HG03439 (cell line): ENCODE results near the gene BCAP31.
"Not testable (repeated sequence)": the region's sequence is repeated elsewhere in the genome, so short reads cannot be mapped to it uniquely, and the experiment has no call there.

Experiments
- ATAC-seq: cut with Tn5 transposase; IDR thresholded peaks from one replicate; pipeline ENCODE4 v1.9.1; 2021; ENCODE audit warnings: mild to moderate bottlenecking, moderate library complexity; ENCODE audit not compliant: unreplicated experiment

Gene BCAP31

DNA sequence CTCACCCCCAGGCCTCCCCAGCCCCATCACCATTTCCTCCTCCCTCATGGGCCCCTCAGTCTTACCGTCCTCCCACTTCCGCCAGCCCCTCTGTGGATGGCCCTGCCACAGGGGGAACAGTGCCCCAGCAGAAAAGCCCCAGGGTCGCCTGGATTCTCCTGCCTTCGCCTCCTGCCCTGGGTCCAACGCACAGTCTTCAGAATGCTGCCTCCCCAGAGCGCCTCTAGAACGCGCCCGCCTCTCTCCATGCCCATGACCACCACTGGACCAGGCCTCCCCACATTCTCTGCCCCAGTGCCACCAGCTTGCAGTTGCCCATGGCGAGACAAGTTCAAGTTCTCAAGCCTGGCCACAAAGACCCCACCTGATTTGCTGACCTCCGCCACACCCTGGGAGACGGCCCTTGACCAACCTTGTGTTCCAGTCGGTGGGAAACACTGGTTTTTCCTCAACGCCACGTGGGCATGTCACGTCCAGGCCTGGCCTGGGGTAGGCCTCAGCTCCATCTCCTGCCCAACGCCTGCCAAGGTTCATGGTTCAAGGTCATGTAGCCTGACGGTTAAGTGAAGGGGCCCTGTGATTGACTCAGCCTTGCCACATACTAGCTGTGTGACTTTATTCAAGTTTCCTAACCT lies 39.2 kb upstream of the BCAP31 start:
- ATAC-seq = no peak

DNA sequence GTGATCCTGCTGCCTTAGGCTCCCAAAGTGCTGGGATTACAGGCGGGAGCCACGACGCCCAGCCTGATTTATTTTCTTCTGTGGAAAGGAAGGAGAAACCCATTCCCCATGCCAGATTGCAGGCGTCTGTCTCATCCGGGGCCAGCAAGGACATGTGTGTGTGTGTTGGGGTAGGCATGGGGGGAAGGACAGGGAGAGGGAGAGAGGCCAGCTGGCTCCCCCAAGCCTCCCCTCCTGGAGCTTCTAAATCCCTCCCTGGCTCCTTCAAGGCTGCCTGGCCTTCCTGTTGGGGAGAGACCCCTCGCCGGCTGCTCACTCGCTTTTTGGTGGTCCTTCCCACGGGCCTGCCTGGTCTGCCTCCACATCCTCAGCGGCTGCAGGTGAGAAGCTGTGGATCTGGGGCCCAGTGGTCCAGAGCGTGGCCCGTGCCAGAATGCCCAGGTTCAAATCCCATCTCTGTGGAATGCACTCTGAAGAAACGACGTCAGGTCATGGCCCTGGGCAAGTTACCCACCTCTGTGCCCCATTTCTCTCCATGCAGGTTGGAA lies 38.5 kb upstream of the BCAP31 start:
- ATAC-seq = no peak

DNA sequence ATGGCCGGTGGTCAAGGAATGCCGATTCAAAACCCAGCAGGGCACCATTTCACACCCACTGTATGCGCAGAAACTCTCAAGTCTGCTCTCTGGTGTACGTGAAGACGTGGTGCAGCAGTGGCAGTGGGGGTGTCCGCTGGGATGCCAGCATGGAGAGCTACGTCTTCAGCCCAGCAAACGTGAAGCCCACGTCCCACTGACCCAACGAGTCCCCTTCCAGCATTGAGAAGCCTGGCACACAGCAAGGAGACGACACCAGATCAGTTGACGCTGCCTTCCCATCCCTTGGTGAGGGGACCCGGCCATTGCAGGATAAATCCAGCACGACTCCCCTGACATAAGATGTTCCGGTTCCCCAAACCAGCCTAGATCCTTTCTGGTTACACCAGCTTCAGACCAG lies 37.7 kb upstream of the BCAP31 start:
- no peak for ATAC-seq

GRCh38 chrX:153755136-153755535 lies 30.9 kb upstream of the BCAP31 start:
- no peak for ATAC-seq

DNA sequence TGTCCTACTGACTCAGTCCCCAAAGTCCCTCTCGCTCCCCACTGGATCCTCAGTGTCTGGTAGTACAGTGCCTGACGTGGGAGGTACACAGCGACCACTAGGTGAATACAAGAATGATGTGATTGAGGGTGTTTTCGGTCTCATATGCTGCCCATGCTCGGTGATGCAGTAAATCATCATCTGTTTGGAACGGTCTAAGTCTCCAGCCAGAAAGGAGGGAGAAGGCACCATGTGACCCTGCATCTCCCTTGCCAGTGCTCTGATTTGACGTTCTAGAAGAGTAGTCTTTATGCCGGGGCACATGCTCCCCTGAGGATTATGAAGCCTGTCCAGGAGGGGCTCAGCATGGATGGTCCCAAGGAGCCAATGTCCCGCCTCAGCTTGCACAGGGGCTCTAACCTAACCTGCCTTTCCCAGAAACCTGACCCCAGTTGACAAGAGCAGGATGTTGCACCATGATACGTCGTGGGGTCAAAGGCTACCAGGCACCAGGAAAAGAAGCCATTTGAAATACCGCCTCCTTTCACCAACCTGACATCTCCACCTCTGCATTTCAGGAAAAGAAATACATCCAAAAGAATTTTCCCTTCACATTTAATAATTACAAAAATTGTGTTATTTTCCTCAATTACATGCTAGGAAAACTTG lies 26.1 kb upstream of the BCAP31 start:
- ATAC-seq = no peak

DNA sequence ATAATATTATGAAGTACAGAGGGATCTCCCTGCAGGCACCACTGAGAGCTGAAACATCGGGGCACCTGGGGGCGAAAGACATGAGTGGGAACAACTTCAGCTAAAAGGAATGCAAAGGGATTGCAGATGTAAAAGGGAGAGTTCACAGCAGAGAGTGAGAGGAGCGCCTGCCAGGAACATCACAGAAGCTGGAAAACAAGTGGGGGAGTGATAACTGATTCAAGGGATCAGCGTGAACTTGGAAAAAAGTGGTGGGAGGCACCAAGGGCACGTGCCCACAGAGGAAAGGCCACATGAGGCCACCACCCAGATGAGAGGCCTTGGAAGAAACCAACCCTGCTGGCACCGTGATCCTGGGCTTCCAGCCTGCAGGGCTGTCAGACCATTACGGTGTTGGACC lies 24.8 kb upstream of the BCAP31 start:
- ATAC-seq = not testable (repeated sequence)

- not testable (repeated sequence) for ATAC-seq
Measured at GRCh38 chrX:153746991-153747390, 22.8 kb upstream of the BCAP31 start.

DNA sequence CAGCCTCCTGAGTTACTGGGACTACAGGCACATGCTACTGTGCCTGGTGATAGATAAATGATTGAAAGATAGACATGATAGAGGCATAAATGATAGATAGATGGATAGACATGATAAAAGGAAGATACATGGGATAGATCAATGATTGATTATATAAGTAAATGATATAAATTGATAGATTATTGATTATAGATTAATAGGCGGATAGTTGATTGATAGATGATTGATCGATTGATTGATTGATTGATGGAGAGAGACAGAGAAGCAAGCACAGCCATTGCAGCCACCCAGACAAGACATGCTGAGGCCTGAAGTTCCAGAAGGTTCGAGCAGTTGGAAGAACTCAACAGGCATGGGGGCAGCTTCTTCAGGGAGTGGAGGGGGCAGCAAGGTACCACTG lies 22.2 kb upstream of the BCAP31 start:
- no peak for ATAC-seq

- not testable (repeated sequence) for ATAC-seq
Measured at GRCh38 chrX:153745067-153745433, 20.9 kb upstream of the BCAP31 start.

GRCh38 chrX:153744210-153745066 lies 20.3 kb upstream of the BCAP31 start:
- no peak for ATAC-seq

- not testable (repeated sequence) for ATAC-seq
Measured at GRCh38 chrX:153743468-153744209, 19.5 kb upstream of the BCAP31 start.

- not testable (repeated sequence) for ATAC-seq
Measured at GRCh38 chrX:153742796-153743467, 18.7 kb upstream of the BCAP31 start.

GRCh38 chrX:153742111-153742510 lies 17.9 kb upstream of the BCAP31 start:
- ATAC-seq = not testable (repeated sequence)

DNA sequence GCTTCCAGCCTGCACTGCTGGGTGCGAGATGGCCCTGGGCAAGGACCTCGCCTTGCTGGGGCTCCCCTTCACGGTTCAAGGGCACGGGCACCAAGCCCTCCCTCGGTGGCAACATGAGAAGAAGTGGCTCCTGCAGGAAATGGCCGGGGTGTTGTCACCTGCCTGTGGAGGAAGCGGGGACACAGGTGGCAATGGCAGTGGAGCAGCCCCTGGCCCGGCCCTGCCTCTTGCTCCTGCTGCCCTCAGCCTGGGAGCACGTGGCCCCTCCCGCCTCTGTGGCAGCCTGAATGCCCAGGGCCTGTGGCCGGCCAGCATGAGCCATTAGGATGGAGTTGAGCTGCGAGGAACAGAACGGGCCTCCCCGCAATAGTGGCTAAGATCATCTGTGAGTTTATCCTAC lies 17.3 kb upstream of the BCAP31 start:
- ATAC-seq = no peak

- no peak for ATAC-seq
Measured at GRCh38 chrX:153740631-153741222, 16.5 kb upstream of the BCAP31 start.

DNA sequence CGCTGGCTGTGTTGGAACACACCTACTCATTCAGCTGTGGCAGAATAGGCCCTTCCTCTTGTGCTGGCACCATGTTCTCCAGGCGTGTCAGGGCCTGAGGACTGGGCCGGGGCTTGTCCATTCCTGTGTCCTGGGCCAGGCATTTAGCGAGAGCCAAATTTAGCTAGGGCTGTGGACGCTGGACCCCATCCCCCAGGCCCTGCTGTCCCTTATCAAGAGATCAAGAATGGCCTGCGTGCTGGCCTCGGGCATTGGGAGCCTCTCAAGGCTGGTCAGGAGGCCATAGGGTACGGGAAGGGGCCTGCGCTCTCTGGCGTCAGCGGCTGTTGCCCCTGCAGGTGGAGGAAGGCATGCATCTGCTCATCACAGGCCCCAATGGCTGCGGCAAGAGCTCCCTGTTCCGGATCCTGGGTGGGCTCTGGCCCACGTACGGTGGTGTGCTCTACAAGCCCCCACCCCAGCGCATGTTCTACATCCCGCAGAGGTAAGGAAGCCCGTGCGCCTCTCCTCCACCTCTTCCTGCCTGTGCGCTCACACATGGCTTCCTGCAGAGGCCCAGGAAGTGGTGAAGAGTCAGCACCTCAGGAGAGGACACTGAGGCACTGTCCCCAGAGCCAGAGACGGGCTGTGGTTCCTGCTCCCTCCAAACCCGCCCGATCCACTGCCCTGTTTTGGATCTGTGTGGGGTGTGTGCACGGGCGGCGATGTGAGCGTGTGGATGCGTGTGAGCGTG lies 15.7 kb upstream of the BCAP31 start:
- ATAC-seq = no peak

DNA sequence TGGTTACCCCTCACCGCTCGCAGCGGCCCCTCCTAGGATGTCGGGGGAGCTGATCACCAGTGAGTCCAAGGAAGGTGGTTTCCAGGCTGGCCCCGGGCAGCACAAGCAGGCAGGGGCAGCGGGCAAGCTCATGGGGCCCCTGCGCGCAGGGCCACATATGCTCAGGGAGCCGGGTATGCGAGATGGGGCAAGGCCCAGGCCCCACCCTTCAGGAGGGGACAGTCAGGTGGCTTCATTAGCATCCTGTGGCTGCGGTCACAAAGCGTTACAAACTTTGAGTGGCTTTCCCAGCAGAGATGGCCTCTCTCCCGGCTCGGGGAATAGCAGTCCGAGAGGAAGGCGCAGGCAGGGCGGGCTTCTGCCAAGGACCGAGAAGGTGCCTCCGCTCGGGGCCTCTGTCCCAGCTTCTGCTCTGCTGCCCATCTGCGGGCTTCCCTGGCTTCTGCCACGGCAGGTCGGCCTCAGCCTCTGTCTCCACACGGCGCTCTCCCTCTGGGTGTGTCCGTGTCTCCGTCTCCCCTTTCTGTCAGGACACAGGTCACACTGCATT lies 13.9 kb upstream of the BCAP31 start:
- ATAC-seq = no peak

DNA sequence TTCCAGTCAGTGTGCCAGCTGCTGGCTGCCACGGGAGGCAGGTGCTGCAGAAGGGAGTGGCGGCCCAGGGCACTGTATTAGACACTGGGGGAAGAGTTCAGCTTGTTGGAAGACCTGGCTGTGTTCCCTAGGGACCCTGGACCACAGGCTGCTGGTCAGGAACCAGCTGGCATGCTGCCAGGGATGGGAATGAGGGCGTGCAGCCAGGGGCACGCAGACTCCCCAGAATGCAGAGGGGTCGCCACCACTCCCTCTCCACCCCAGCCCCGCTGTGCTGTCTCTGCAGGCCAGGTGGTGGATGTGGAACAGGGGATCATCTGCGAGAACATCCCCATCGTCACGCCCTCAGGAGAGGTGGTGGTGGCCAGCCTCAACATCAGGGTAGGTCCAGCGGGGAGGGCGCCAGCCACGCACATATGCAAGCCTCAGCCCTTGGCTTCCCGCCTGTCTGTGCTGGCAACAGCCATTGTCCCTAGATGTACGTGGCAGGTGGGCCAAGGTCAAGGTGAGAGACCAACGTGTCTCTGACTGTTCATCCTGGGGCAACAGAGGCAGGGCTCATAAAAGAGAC lies 12.8 kb upstream of the BCAP31 start:
- ATAC-seq = no peak
